Measurements from ENCODE around the gene ACSL1. TPM values are rescaled to one million over a fixed set of nuclear protein-coding genes. Genes with fewer than 3 reads are reported as not detected.

Gene ACSL1
- total and polyA plus RNA-seq, 2 experiments from 2014 or later = 6.2 to 13.1 TPM

GRCh38 chr4:184778325-184778724 is 47.4 kb downstream of the ACSL1 start (continued):
- TF ChIP-seq EZH2phosphoT487 (IDR thresholded peaks at IDR 0.05; ENCODE audit: unreplicated experiment) = no peak
- no peak for TF ChIP-seq CREB1 (CRISPR knock-in tag; IDR thresholded peaks at IDR 0.05; ENCODE audit: low read depth)
- TF ChIP-seq ZNF114 (CRISPR knock-in tag; IDR thresholded peaks at IDR 0.05) = no peak

GRCh38 chr4:184776821-184777220 is 48.9 kb downstream of the ACSL1 start:
- Histone ChIP-seq H3K4me2 (no peak overlapping the region), H3K27me3 (ENCODE audit: insufficient read depth) (no peaks in the 10 kb centered on the region), H3K4me1 (ENCODE audit: insufficient read depth) (no peaks in the 10 kb centered on the region), H3K36me3 (ENCODE audit: insufficient read depth) (peaks cover 5% of the 10 kb centered on the region; the same call in 1 of the 2 replicates), H3K79me2 (replicated peaks; ENCODE audit: insufficient read depth) (no peaks in the 10 kb centered on the region), H3F3A (replicated peaks; ENCODE audit: low read depth) (no peaks in the 10 kb centered on the region), H2AFZ (no peak overlapping the region), H3K27ac (ENCODE audit: low read depth) (no peak overlapping the region), H3K4me3 (no peak overlapping the region), H4K20me1 (replicated peaks; ENCODE audit: insufficient read depth) (no peaks in the 10 kb centered on the region), H3K9me2 (ENCODE audit: insufficient read depth) (no peaks in the 10 kb centered on the region)
- Mint-ChIP-seq H3K27me3 (ENCODE audit: insufficient read depth, low read depth, poor library complexity) (peaks cover 1% of the 10 kb centered on the region), H3K4me3 (no peak overlapping the region), H3K27ac (no peak overlapping the region), H3K9me3 (peaks cover 7% of the 10 kb centered on the region), H3K4me1 (no peaks in the 10 kb centered on the region), H3K36me3 (ENCODE audit: low read depth) (peaks cover 4% of the 10 kb centered on the region; the same call in 2 of the 3 replicates)
- DNase-seq (ENCODE audit: low spot score) (no peak), ATAC-seq (no peak)
- TF ChIP-seq ETS1 (IDR thresholded peaks at IDR 0.05) = no peak
- TF ChIP-seq EZH2 (IDR thresholded peaks at IDR 0.05; ENCODE audit: low read depth, unreplicated experiment) = no peak
- no peak for TF ChIP-seq CREB1 (CRISPR knock-in tag; IDR thresholded peaks at IDR 0.05; ENCODE audit: low read depth)
- no peak for TF ChIP-seq POLR2AphosphoS5 (IDR thresholded peaks at IDR 0.05; ENCODE audit: low read depth)

- Histone ChIP-seq H3K4me1 (ENCODE audit: insufficient read depth) (no peaks in the 10 kb centered on the region), H4K20me1 (replicated peaks; ENCODE audit: insufficient read depth) (no peaks in the 10 kb centered on the region), H3K27ac (ENCODE audit: low read depth) (no peak overlapping the region), H3K36me3 (ENCODE audit: insufficient read depth) (peaks cover 5% of the 10 kb centered on the region; the same call in 1 of the 2 replicates), H3F3A (replicated peaks; ENCODE audit: low read depth) (no peaks in the 10 kb centered on the region), H3K27me3 (ENCODE audit: insufficient read depth) (no peaks in the 10 kb centered on the region), H3K4me2 (no peak overlapping the region), H2AFZ (no peak overlapping the region), H3K9me2 (ENCODE audit: insufficient read depth) (no peaks in the 10 kb centered on the region), H3K4me3 (no peak overlapping the region), H3K79me2 (replicated peaks; ENCODE audit: insufficient read depth) (no peaks in the 10 kb centered on the region)
- H3K27ac Mint-ChIP-seq = no peak overlapping the region
- peaks cover 4% of the 10 kb centered on the region; the same call in 2 of the 3 replicates for H3K36me3 Mint-ChIP-seq (ENCODE audit: low read depth)
- DNase-seq (ENCODE audit: low spot score) (no peak), ATAC-seq (no peak)
- peaks cover 1% of the 10 kb centered on the region for H3K27me3 Mint-ChIP-seq (ENCODE audit: insufficient read depth, low read depth, poor library complexity)
- H3K9me3 Mint-ChIP-seq = peaks cover 7% of the 10 kb centered on the region
- H3K4me1 Mint-ChIP-seq = no peaks in the 10 kb centered on the region
- no peak overlapping the region for H3K4me3 Mint-ChIP-seq
- TF ChIP-seq CTCF (conservative IDR thresholded peaks at IDR 0.05; ENCODE audit: low read depth in 2 of 2) (no peak), ETS1 (IDR thresholded peaks at IDR 0.05) (no peak), CREB1 (CRISPR knock-in tag; IDR thresholded peaks at IDR 0.05; ENCODE audit: low read depth) (no peak), EZH2phosphoT487 (IDR thresholded peaks at IDR 0.05; ENCODE audit: unreplicated experiment) (no peak), ZNF331 (CRISPR knock-in tag; IDR thresholded peaks at IDR 0.05; ENCODE audit: low read depth) (no peak)
Measured at GRCh38 chr4:184775854-184776555, 49.8 kb downstream of the ACSL1 start.

Measured in GM23338 (cell line).